Kidney glomerular epithelial cell (primary cell): ENCODE measurements around the gene TRAK1.

Experiments used
- DNase-seq: peaks from one replicate; lab custom pipeline; 2025; lab: John Stamatoyannopoulos, UW

The TRAK1 gene

DNA sequence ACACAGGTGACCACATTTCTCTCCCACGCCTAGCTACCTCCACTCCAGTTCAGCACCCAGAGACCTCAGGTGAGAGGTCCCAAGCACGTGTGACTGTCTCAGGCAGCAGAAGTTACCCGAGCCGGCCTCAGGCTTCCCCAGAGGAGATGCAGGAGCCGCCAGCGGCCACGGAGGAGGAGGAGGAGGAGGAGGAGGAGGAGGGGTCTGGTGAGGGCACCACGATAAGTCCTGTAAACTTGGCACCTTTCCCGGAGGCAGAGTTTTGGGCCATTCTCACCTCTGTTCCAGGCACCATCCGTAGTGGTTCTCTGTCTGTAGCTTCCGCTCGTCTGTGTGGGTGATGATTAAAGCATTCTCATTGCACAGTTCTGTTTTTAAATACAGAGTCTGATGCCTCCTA, 118.8 kb downstream of the TRAK1 start:
- no peak for DNase-seq

- no peak for DNase-seq
Measured at GRCh38 chr3:42210726-42211125, 119.6 kb downstream of the TRAK1 start.

DNA sequence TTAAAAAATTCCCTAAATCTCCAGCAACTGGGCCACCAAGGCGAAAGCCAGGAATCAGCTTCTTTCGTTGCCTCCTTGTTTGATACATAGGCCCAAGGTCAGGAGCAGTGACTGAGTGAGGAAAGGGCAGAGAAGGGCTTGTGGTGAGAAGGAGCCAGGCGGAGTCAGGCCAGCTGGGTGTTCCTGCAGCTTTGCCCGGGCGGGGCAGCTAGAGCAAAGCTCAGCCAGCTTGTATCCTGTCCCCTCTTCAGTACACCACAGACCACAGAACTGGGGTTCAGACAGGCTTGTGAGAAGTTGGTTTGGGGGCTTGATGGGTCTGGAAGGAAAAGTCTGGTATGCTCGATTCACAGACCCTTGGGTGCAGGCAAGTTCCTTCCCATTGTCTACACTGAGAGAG, 122.3 kb downstream of the TRAK1 start:
- no peak for DNase-seq

DNA sequence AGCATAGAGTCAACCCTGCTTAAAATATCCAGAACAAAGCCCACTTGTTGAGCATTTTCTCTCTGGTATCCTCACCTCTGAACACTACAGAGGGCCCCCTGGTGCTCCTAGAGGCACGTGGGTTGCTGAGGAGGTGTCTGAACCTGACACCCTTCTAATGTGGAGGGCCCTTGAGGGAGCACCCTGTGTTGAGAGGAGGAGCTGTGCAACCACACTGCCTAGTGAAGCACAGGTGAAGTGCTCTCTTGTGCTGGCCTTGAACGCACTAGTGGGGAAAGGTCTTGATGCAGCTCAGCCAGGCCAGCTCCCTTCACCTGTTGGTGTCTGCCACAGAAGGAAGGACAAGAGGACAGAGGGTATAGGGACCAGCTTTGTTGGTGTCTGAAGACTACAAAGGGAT, 122.9 kb downstream of the TRAK1 start:
- DNase-seq: no peak

GRCh38 chr3:42214565-42215283, 123.6 kb downstream of the TRAK1 start:
- DNase-seq: no peak

- no peak for DNase-seq
Measured at GRCh38 chr3:42216302-42216701, 125.1 kb downstream of the TRAK1 start.

DNA sequence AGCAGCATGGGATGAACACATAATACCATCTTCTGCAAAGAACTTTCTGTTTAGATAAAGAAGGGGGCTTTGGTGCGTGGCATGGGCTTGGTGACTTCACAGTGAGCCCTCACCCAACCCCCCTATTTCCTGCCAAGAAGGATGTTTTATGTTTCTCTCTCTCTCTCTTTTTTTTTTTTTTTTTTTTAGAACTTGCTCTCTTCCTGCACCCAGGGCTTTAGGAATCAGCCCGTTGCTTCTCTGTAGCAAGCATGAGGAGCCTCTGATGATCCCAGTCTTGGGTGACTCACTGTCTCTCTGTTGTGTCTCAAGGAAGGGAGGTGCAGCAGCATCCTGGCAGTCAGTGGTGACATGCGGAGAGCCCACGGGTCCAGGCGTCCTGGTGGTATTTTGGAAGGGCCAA, 125.8 kb downstream of the TRAK1 start:
- DNase-seq: no peak

DNA sequence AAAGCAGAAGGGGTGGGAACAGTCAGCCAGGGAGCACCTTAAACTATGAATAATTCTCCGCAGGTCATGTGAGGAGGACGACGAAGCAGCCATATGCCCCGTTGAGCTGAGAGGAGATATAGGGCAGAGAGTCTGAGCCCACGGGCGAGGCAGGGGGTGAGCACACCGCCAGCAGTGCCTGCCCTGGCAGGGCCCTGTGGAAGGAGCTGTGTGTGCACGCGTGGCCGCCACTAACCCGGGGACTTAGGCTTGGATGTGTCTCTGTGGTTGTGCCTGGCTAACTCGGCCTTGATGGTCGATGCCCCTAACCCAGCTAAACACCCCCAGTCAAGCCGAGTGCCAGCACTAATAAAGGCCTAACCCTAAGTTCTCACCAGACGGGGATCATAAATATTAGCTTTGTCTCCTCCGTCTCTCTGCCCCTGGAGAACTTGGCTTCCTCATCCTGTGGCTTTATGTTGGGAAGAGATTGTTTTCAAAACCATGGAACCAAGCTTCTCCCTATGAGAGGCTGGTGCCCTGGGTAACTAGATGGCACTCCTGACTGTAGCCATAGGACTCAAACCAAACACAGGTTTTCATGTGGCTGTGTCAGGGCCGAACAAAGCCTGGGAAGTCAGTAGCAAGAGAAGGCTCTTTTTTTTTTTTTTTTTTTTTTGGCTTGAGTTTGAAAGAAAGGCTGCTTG, 129.4 kb downstream of the TRAK1 start:
- DNase-seq: no peak

- DNase-seq: no peak
Measured at GRCh38 chr3:42222942-42223693, 132.0 kb downstream of the TRAK1 start.

GRCh38 chr3:42224178-42224577, 133.0 kb downstream of the TRAK1 start:
- no peak for DNase-seq

DNA sequence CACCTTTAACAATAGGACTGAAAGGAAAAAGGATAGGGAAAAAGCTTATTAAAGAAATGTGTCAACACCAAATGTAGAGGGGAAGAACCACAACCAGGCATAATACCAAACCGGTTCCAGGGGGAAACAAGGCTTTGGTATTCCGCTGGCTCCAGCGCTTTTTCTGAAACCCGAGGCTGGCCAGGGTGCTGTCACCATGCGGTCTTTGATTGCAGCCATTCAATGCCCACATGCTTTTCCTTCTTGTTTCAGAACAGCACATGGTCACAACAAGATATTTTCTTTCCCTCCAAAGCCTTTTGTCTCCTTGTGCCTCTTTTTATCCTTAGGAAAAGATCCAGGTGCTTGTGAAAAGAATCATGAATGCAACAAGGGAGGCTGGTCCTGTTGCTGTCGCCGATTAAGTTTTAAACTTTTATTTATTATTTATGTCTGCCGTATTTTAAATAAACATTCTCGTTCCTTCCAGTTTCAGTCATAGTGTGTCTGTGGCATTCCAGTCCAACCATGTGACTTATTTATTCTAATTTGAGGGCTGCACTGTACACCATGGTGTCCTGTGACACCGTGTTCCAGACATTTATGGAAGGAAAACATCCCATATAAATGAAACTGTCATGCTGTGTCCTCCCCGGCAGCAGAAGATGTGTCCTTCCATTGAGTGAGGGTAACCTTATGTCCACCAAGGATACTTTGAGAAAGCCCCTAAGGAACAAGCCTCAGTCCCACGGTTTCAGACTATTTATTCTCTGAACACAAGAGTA, 133.7 kb downstream of the TRAK1 start:
- no peak for DNase-seq

DNA sequence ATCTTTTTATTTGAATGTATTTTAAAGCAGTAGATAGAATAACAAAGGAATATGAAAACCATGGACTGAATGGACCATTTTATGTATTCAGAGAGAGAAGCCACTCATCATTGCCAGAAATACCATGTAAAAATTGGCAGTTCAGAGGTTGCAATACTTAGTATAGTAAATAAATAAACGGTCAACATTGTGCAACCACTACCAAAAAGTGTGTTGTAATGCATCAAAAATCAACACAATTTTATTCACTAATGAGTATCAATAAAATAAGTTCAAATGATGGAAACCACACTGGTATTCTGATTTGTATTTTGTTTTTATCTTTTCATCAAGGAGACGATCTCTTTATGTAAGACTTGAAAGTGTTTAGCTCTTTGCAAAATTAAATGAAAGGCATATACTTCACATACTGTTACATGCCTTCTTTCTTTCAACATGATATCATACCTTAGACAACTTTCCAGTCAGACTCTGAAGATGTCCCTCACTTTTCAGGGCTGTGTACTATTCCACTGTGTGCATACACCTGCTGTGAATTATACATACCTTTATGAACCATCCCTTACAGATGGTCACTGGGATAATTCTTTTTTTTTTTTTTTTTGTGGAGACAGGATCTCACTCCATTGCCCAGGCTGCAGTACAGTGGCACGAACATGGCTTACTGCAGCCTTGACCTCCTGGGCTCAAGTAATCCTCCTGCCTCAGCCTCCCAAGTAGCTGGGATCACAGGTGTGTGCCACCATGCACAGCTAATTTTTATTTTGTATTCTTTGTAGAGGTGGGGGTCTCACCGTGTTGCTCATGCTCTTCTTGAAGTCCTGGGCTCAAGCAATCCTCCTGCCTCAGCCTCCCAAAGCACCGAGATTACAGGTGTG, 134.6 kb downstream of the TRAK1 start:
- no peak for DNase-seq

GRCh38 chr3:42226470-42227425, 135.6 kb downstream of the TRAK1 start:
- DNase-seq: no peak

- no peak for DNase-seq
Measured at GRCh38 chr3:42228796-42229195, 137.6 kb downstream of the TRAK1 start.

GRCh38 chr3:42229266-42229941, 138.2 kb downstream of the TRAK1 start:
- no peak for DNase-seq

DNA sequence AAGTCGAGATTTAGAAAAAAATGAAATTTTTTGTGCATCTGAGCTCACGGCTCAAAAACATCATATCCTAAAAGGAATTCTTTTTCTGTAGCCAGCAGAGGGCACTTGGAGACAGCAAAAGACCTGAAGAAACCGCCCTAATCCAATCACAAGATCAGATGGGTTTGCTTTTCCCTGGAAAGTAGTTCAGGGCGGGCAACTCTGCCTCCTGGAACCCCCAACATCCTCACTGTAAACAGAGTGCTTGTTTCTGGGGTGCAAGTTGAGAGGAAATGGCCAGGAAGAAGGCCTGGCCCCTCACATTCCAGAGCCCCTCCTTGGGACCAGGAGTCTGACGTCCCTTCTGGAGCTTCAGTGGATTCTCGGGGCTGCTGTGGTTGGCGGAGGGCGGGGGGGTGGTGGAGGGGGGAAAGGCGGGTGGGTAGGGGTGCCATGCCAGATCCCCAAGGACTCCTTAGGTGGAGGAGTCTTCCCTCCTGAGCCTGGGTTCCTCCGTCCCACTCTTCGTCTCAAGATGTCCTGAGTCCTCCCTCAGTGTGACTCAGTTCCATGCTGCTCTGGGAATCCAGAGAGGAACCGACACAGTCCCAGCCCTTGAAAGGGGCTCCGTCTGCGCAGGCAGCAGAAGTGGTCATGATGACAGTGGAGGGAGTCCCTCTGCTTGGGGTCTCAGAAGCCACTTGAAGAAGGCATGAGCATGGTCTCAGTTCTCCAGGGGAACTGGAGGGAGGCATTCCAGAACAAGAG, 139.0 kb downstream of the TRAK1 start:
- DNase-seq: peak; percentile 40

DNA sequence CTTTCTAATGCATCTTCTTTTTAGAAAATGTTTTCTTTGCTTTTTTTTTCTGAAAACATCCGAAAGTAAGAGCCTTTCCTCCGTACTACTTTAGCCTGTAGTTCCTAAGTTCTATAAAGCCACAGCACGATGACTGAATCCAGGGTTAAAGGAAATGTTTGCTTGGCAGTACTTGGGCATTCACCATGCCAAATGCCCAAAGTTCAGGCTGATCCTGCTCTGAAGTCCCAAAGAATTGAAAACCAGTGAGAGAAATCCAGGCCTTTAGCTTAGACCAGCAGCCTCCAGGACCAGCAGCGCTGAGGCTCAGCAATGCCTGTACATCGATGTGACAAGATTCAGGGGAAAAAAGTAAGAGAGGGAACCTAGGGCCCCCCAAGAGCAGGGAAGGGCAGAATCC, 139.7 kb downstream of the TRAK1 start:
- DNase-seq: no peak

- no peak for DNase-seq
Measured at GRCh38 chr3:42235532-42235931, 144.4 kb downstream of the TRAK1 start.

DNA sequence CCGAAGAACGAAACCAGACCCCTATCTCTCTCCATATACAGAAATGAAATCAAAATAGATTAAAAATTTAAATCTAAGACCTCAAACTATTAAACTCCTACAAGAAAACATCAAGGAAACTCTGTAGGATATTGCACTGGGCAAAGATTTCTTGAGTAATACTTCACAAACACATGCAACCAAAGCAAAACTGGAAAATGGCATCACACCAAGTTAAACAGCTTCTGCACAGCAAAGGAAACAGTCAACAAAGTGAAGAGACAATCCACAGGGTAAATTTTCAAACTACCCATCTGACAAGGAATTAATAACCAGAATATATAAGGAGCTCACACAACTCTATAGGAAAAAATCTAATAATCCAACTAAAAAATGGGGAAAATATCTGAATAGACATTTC, 145.5 kb downstream of the TRAK1 start:
- DNase-seq: no peak
